Neural progenitor cell (in vitro differentiated cells): ENCODE results near the gene MAN1A1.

ENCODE experiments used
- CTCF ChIP-seq: fragments of 200-600 bp; sonication (generic); IDR thresholded peaks from 2 replicates; pipeline ENCODE4 v1.5.1; 2017; ENCODE audit warnings: antibody characterized with exemption, mild to moderate bottlenecking
- EZH2phosphoT487 ChIP-seq: fragments of 200-600 bp; sonication (generic); IDR thresholded peaks from 2 replicates; pipeline ENCODE4 v1.6.1; 2017; ENCODE audit warnings: antibody characterized with exemption

DNA sequence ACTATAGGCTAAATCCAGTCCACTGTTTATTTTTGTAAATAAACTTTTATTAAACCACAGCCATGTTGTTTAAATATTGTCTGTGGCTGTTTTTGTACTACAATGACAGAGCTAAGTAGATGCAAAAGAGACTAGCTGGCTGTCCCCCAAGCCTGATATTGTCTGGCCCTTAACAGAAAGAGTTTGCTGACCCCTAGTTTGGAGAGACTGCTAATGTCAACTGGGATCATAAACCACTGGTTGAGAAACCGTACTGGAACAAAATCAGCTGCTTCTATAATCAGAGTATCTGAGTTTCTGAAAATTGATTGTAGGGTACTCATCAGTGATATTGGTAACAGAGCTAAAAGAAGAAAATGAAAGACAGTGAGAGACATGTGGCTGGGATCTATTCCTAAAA, 168.5 kb downstream of the MAN1A1 start:
- TF ChIP-seq CTCF (no peak), EZH2phosphoT487 (no peak)
